H9 (cell line): ENCODE results near the gene SLC23A3. TPM values are rescaled to one million over a fixed set of nuclear protein-coding genes. Genes with fewer than 3 reads are reported as not detected.

Experiments used
- DNase-seq: peaks from one replicate; pipeline ENCODE4 v3.0.0-alpha.2; 2017
- H2AFZ ChIP-seq: one replicate; pipeline ENCODE4 v1.6.1; 2013; ENCODE audit warnings: mild to moderate bottlenecking, low read length, control low read depth, moderate library complexity
- H2AK5ac ChIP-seq: 2 replicates; pipeline ENCODE4 v1.6.1; 2013; ENCODE audit warnings: low read length, control low read depth, mixed read lengths; ENCODE audit not compliant: insufficient read length
- H2BK120ac ChIP-seq: one replicate; pipeline ENCODE4 v1.6.1; 2013; ENCODE audit warnings: low read depth, mild to moderate bottlenecking, low read length, control low read depth, inconsistent platforms; ENCODE audit not compliant: poor library complexity, severe bottlenecking
- H2BK12ac ChIP-seq: 2 replicates; pipeline ENCODE4 v1.6.1; 2013; ENCODE audit warnings: low read length, control low read depth, mixed read lengths, low read depth; ENCODE audit not compliant: insufficient read length
- H2BK15ac ChIP-seq: 2 replicates; pipeline ENCODE4 v1.6.1; 2013; ENCODE audit warnings: low read depth, low read length, control low read depth
- H2BK20ac ChIP-seq: one replicate; pipeline ENCODE4 v1.6.1; 2013; ENCODE audit warnings: low read depth, mild to moderate bottlenecking, low read length, control low read depth, inconsistent platforms; ENCODE audit not compliant: poor library complexity, severe bottlenecking
- H2BK5ac ChIP-seq: 2 replicates; pipeline ENCODE4 v1.6.1; 2013; ENCODE audit warnings: low read length, control low read depth, mixed read lengths; ENCODE audit not compliant: insufficient read length
- H3K14ac ChIP-seq: 2 replicates; pipeline ENCODE4 v1.6.1; 2013; ENCODE audit warnings: low read length, control low read depth; ENCODE audit not compliant: insufficient read depth
- H3K18ac ChIP-seq: 2 replicates; pipeline ENCODE4 v1.6.1; 2013; ENCODE audit warnings: low read depth, mild to moderate bottlenecking, mixed read lengths, low read length, control low read depth; ENCODE audit not compliant: insufficient read length
- H3K23ac ChIP-seq: 2 replicates; pipeline ENCODE4 v1.6.1; 2013; ENCODE audit warnings: low read length, control low read depth, mixed read lengths, low read depth; ENCODE audit not compliant: insufficient read length
- H3K23me2 ChIP-seq: 2 replicates; pipeline ENCODE4 v1.6.1; 2013; ENCODE audit warnings: low read depth, mild to moderate bottlenecking, mixed read lengths, low read length, control low read depth; ENCODE audit not compliant: insufficient read length, poor library complexity, severe bottlenecking
- H3K27ac ChIP-seq: 2 replicates; pipeline ENCODE4 v1.5.1; 2013; ENCODE audit warnings: low read length, control low read depth, mixed read lengths, low read depth; ENCODE audit not compliant: insufficient read length
- H3K27me3 ChIP-seq: 2 replicates; pipeline ENCODE4 v1.6.1; 2013; ENCODE audit warnings: low read length, control low read depth, inconsistent platforms; ENCODE audit not compliant: insufficient read depth
- H3K4ac ChIP-seq: 2 replicates; pipeline ENCODE4 v1.6.1; 2013; ENCODE audit warnings: low read depth, mild to moderate bottlenecking, control low read depth, inconsistent platforms, low read length, moderate library complexity
- H3K4me1 ChIP-seq: 2 replicates; pipeline ENCODE4 v1.6.1; 2013; ENCODE audit warnings: low read length, control low read depth, inconsistent platforms; ENCODE audit not compliant: insufficient read depth
- H3K4me2 ChIP-seq: 2 replicates; pipeline ENCODE4 v1.6.1; 2013; ENCODE audit warnings: low read length, control low read depth, mixed read lengths; ENCODE audit not compliant: insufficient read length, insufficient read depth
- H3K56ac ChIP-seq: 2 replicates; pipeline ENCODE4 v1.6.1; 2013; ENCODE audit warnings: low read depth, mild to moderate bottlenecking, mixed read lengths, low read length, control low read depth; ENCODE audit not compliant: insufficient read length
- H3K79me1 ChIP-seq: 2 replicates; pipeline ENCODE4 v1.6.1; 2013; ENCODE audit warnings: low read depth, mild to moderate bottlenecking, moderate library complexity, low read length, control low read depth, inconsistent platforms; ENCODE audit not compliant: insufficient read depth, poor library complexity, severe bottlenecking
- H3K79me2 ChIP-seq: 2 replicates; pipeline ENCODE4 v1.6.1; 2013; ENCODE audit warnings: low read length, control low read depth, inconsistent platforms; ENCODE audit not compliant: insufficient read depth
- H3K9ac ChIP-seq: 2 replicates; pipeline ENCODE4 v1.6.1; 2013; ENCODE audit warnings: low read length, control low read depth, mixed read lengths; ENCODE audit not compliant: insufficient read length; ENCODE audit errors: extremely low read depth
- H3K9me3 ChIP-seq: one replicate; pipeline ENCODE4 v1.6.1; 2013; ENCODE audit warnings: low read depth, low read length, inconsistent platforms; ENCODE audit not compliant: control insufficient read depth
- H3T11ph ChIP-seq: one replicate; pipeline ENCODE4 v1.6.1; 2013; ENCODE audit warnings: mild to moderate bottlenecking, low read length, control low read depth, inconsistent platforms
- H4K20me1 ChIP-seq: one replicate; pipeline ENCODE4 v1.6.1; 2013; ENCODE audit not compliant: control insufficient read depth, insufficient read length, insufficient read depth
- H4K5ac ChIP-seq: 2 replicates; pipeline ENCODE4 v1.6.1; 2013; ENCODE audit warnings: low read depth, mild to moderate bottlenecking, mixed read lengths, low read length, control low read depth; ENCODE audit not compliant: insufficient read length
- H4K8ac ChIP-seq: replicated peaks from 2 replicates; pipeline ENCODE4 v1.6.1; 2013; ENCODE audit warnings: low read length, control low read depth, mixed read lengths, low read depth; ENCODE audit not compliant: insufficient read length
- H4K91ac ChIP-seq: 2 replicates; pipeline ENCODE4 v1.6.1; 2013; ENCODE audit warnings: low read depth, mild to moderate bottlenecking, moderate library complexity, mixed read lengths, low read length, control low read depth; ENCODE audit not compliant: insufficient read length
- H3K27ac Mint-ChIP-seq, 3 experiments: 2 replicates in 2 of 3; 3 replicates in 1 of 3; pipeline ENCODE4 v1.8.0; 2020 to 2021; ENCODE audit warnings: mixed read lengths in 3 of 3, mild to moderate bottlenecking in 1 of 3, moderate library complexity in 1 of 3
- H3K27me3 Mint-ChIP-seq: 2 replicates; pipeline ENCODE4 v1.8.0; 2021; ENCODE audit warnings: low read depth, mild to moderate bottlenecking, moderate library complexity, mixed read lengths
- H3K36me3 Mint-ChIP-seq, 3 experiments: 2 replicates in 2 of 3; 3 replicates in 1 of 3; pipeline ENCODE4 v1.8.0; 2020 to 2021; ENCODE audit warnings: low read depth in 3 of 3, mixed read lengths in 3 of 3; ENCODE audit not compliant: insufficient read depth in 1 of 3
- H3K4me1 Mint-ChIP-seq, 2 experiments: 2 replicates each; pipeline ENCODE4 v1.8.0; 2020; ENCODE audit warnings: mixed read lengths in 2 of 2
- H3K4me3 Mint-ChIP-seq, 2 experiments: 2 replicates in 1 of 2; 3 replicates in 1 of 2; pipeline ENCODE4 v1.8.0; 2020 to 2021; ENCODE audit warnings: mild to moderate bottlenecking in 2 of 2, mixed read lengths in 2 of 2, moderate library complexity in 1 of 2
- H3K9me3 Mint-ChIP-seq, 2 experiments: 2 replicates in 1 of 2; 3 replicates in 1 of 2; pipeline ENCODE4 v1.8.0; 2020; ENCODE audit warnings: mild to moderate bottlenecking in 2 of 2, mixed read lengths in 2 of 2, moderate library complexity in 1 of 2
- CTCF ChIP-seq: fragments of 200-600 bp; sonication (generic); conservative IDR thresholded peaks from 3 replicates; pipeline ENCODE4 v1.8.0; 2021; ENCODE audit warnings: antibody characterized with exemption, mild to moderate bottlenecking
- WGBS: extraction: QIAGEN DNeasy Blood & Tissue Kit; methylation state at CpG from one replicate; pipeline ENCODE4 v1.1.7; 2013; ENCODE audit warnings: missing lambda C conversion rate, low lambda C conversion rate, mixed read lengths; ENCODE audit not compliant: insufficient read length; ENCODE audit errors: extremely low coverage; 5-methylcytosine and 5-hydroxymethylcytosine counted together
- total RNA-seq: library from RNA; stranded (reverse); gene quantifications from 2 replicates; pipeline ENCODE4 v1.2.1, GENCODE V29; 2021

The SLC23A3 gene
- total RNA-seq, 1 experiment from 2014 or later: 1.2 TPM

- no peak overlapping the region for H3K27ac Mint-ChIP-seq
- DNase-seq: no peak
Measured at GRCh38 chr2:219181531-219181930, 11.7 kb upstream of the SLC23A3 start.

More at GRCh38 chr2:219181531-219181930, 11.7 kb upstream of the SLC23A3 start:
- no peak overlapping the region for H3K9ac ChIP-seq
- H3T11ph ChIP-seq: no peak overlapping the region
- WGBS: no CpG with 5 or more reads among the region's 6 CpGs
- no peak overlapping the region for H4K8ac ChIP-seq
- peaks cover 13 to 14% of the 10 kb centered on the region in 2 experiments for H3K4me1 Mint-ChIP-seq
- H3K36me3 Mint-ChIP-seq: peaks cover 16 to 45% (median 34%) of the 10 kb centered on the region in 3 experiments
- no peak overlapping the region for H3K4ac ChIP-seq
- H3K79me2 ChIP-seq: no peaks in the 10 kb centered on the region
- no peak overlapping the region for H3K14ac ChIP-seq
- no peak for TF ChIP-seq CTCF
- H3K9me3 ChIP-seq: no peaks in the 10 kb centered on the region
- H2BK15ac ChIP-seq: no peak overlapping the region
- H2AK5ac ChIP-seq: no peak overlapping the region
- 0 out of 2 replicates have a peak, but pooled peaks cover 3% of the 10 kb centered on the region for H3K4me1 ChIP-seq
- H4K91ac ChIP-seq: no peak overlapping the region
- H4K20me1 ChIP-seq: no peaks in the 10 kb centered on the region
- no peak overlapping the region for H3K56ac ChIP-seq
- no peak overlapping the region for H2BK12ac ChIP-seq
- H3K27me3 Mint-ChIP-seq: no peaks in the 10 kb centered on the region; the same call in 1 of the 2 replicates
- no peak overlapping the region for H2BK5ac ChIP-seq
- H3K9me3 Mint-ChIP-seq: no peaks in the 10 kb centered on the region; a peak in 2 of 5 replicates
- no peak overlapping the region for H3K4me3 Mint-ChIP-seq
- H3K79me1 ChIP-seq: peaks cover 3% of the 10 kb centered on the region
- H3K23ac ChIP-seq: no peak overlapping the region
- no peak overlapping the region for H2BK20ac ChIP-seq
- no peak overlapping the region for H3K4me2 ChIP-seq
- H4K5ac ChIP-seq: no peak overlapping the region
- H2AFZ ChIP-seq: no peak overlapping the region
- H3K23me2 ChIP-seq: peaks cover 13% of the 10 kb centered on the region
- no peak overlapping the region for H3K18ac ChIP-seq
- no peaks in the 10 kb centered on the region for H3K27me3 ChIP-seq
- no peak overlapping the region for H2BK120ac ChIP-seq
- no peak overlapping the region for H3K27ac ChIP-seq
